ENCODE data around the gene DEUP1.

Gene DEUP1

GRCh38 chr11:93482556-93482955, 152.0 kb downstream of the DEUP1 start:
- no peak overlapping the region for H3K9ac ChIP-seq (ENCODE audit: low read length)
- TF ChIP-seq CTCF (IDR thresholded peaks at IDR 0.05; ENCODE audit: low read length) (no peak), EZH2 (IDR thresholded peaks at IDR 0.05; ENCODE audit: borderline replicate concordance, low read length) (no peak)

DNA sequence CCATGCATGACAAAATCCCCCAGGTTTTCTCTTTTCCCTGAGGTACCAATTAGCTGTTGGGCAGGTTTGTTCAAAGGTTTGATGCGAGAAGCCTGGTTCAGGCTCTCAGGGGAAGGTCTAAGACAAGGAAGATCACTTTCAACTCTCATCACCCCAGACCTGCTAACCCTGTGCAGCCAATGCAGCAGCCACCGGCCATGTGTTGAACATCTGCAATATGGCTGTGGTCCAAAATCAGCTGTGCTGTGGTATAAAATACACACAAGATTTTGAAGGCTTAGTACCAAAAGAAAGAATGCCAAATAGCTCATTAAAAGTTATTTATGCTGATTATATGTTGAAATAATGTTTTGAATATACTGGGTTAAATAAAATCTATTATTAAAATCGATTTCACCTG, 154.2 kb downstream of the DEUP1 start:
- H3K79me2 ChIP-seq (ENCODE audit: insufficient read depth, low read length), result no peaks in the 10 kb centered on the region
- no peaks in the 10 kb centered on the region for H3K9me2 ChIP-seq (ENCODE audit: low read depth, low read length)
- H3F3A ChIP-seq (ENCODE audit: insufficient read depth, low read length), result no peaks in the 10 kb centered on the region
- H3K4me1 ChIP-seq (ENCODE audit: insufficient read depth, low read length, severe bottlenecking), result no peaks in the 10 kb centered on the region
- no peaks in the 10 kb centered on the region for H3K9me3 ChIP-seq (ENCODE audit: low read length)
- no peak overlapping the region for H3K9ac ChIP-seq (ENCODE audit: low read length)
- no peak overlapping the region for H3K4me2 ChIP-seq (ENCODE audit: low read length)
- H2AFZ ChIP-seq (ENCODE audit: low read length), result no peak overlapping the region
- H3K4me3 ChIP-seq (ENCODE audit: low read depth, low read length, poor library complexity, severe bottlenecking), result no peak overlapping the region
- H3K27ac ChIP-seq (ENCODE audit: low read depth, low read length, poor library complexity, severe bottlenecking), result no peak overlapping the region
- H3K36me3 ChIP-seq (ENCODE audit: insufficient read depth, low read length), result no peaks in the 10 kb centered on the region
- H3K27me3 ChIP-seq (ENCODE audit: insufficient read depth, low read length), result no peaks in the 10 kb centered on the region
- H4K20me1 ChIP-seq (ENCODE audit: insufficient read depth, low read length), result no peaks in the 10 kb centered on the region
- TF ChIP-seq EZH2 (IDR thresholded peaks at IDR 0.05; ENCODE audit: borderline replicate concordance, low read length) (no peak), CTCF (IDR thresholded peaks at IDR 0.05; ENCODE audit: low read length) (no peak)

More at GRCh38 chr11:93482556-93482955, 152.0 kb downstream of the DEUP1 start:
- Histone ChIP-seq H3K79me2 (ENCODE audit: insufficient read depth, low read length) (no peaks in the 10 kb centered on the region), H3K9me2 (ENCODE audit: low read depth, low read length) (no peaks in the 10 kb centered on the region), H4K20me1 (ENCODE audit: insufficient read depth, low read length) (no peaks in the 10 kb centered on the region), H3K27me3 (ENCODE audit: insufficient read depth, low read length) (no peaks in the 10 kb centered on the region), H3K4me3 (ENCODE audit: low read depth, low read length, poor library complexity, severe bottlenecking) (no peak overlapping the region), H3F3A (ENCODE audit: insufficient read depth, low read length) (no peaks in the 10 kb centered on the region), H3K27ac (ENCODE audit: low read depth, low read length, poor library complexity, severe bottlenecking) (no peak overlapping the region), H3K4me2 (ENCODE audit: low read length) (no peak overlapping the region), H3K9me3 (ENCODE audit: low read length) (no peaks in the 10 kb centered on the region), H3K4me1 (ENCODE audit: insufficient read depth, low read length, severe bottlenecking) (no peaks in the 10 kb centered on the region), H2AFZ (ENCODE audit: low read length) (no peak overlapping the region), H3K36me3 (ENCODE audit: insufficient read depth, low read length) (no peaks in the 10 kb centered on the region)

GRCh38 chr11:93485983-93486382, 155.4 kb downstream of the DEUP1 start:
- Histone ChIP-seq H3K4me2 (ENCODE audit: low read length) (no peak overlapping the region), H3K27me3 (ENCODE audit: insufficient read depth, low read length) (no peaks in the 10 kb centered on the region), H3K9me3 (ENCODE audit: low read length) (no peaks in the 10 kb centered on the region), H3K36me3 (ENCODE audit: insufficient read depth, low read length) (no peaks in the 10 kb centered on the region), H3K9me2 (ENCODE audit: low read depth, low read length) (no peaks in the 10 kb centered on the region), H3K4me3 (ENCODE audit: low read depth, low read length, poor library complexity, severe bottlenecking) (no peak overlapping the region), H3F3A (ENCODE audit: insufficient read depth, low read length) (no peaks in the 10 kb centered on the region), H2AFZ (ENCODE audit: low read length) (no peak overlapping the region), H3K27ac (ENCODE audit: low read depth, low read length, poor library complexity, severe bottlenecking) (no peak overlapping the region), H3K4me1 (ENCODE audit: insufficient read depth, low read length, severe bottlenecking) (no peaks in the 10 kb centered on the region), H3K79me2 (ENCODE audit: insufficient read depth, low read length) (no peaks in the 10 kb centered on the region), H3K9ac (ENCODE audit: low read length) (no peak overlapping the region), H4K20me1 (ENCODE audit: insufficient read depth, low read length) (no peaks in the 10 kb centered on the region)
- TF ChIP-seq EZH2 (IDR thresholded peaks at IDR 0.05; ENCODE audit: borderline replicate concordance, low read length) (no peak), CTCF (IDR thresholded peaks at IDR 0.05; ENCODE audit: low read length) (no peak)
